Keratinocyte (primary cell): ENCODE results near the gene TRAPPC11. TPM values are rescaled to one million over a fixed set of nuclear protein-coding genes. Genes with fewer than 3 reads are reported as not detected.

ENCODE experiments used
- DNase-seq: peaks from one replicate; pipeline ENCODE4 v3.0.0-alpha.2; 2011; ENCODE audit warnings: low read depth, missing footprints, low spot score
- FAIRE-seq: peaks from 2 replicates; lab custom pipeline; 2011; peaks lifted over from hg19 to GRCh38; lab: Jason Lieb, UNC
- H2AFZ ChIP-seq: 2 replicates; pipeline ENCODE4 v1.6.0; 2012; ENCODE audit warnings: low read length, control low read depth, inconsistent platforms; ENCODE audit not compliant: control insufficient read depth
- H3K27ac ChIP-seq: 2 replicates; pipeline ENCODE4 v1.5.1; 2011; ENCODE audit warnings: low read length; ENCODE audit not compliant: control insufficient read depth, insufficient read depth
- H3K27me3 ChIP-seq: 3 replicates; pipeline ENCODE4 v1.6.0; 2011; ENCODE audit warnings: low read length; ENCODE audit not compliant: control insufficient read depth, insufficient read depth; ENCODE audit errors: extremely low read depth
- H3K36me3 ChIP-seq, 2 experiments: 2 replicates in 1 of 2; 3 replicates in 1 of 2; pipeline ENCODE4 v1.5.1; 2011; ENCODE audit warnings: low read length in 2 of 2, mild to moderate bottlenecking in 1 of 2; ENCODE audit not compliant: control insufficient read depth in 2 of 2, insufficient read depth in 2 of 2; ENCODE audit errors: extremely low read depth in 1 of 2
- H3K4me1 ChIP-seq: 3 replicates; pipeline ENCODE4 v1.5.1; 2011; ENCODE audit warnings: low read length; ENCODE audit not compliant: control insufficient read depth, insufficient read depth; ENCODE audit errors: extremely low read depth
- H3K4me2 ChIP-seq: 3 replicates; pipeline ENCODE4 v1.6.0; 2011; ENCODE audit warnings: low read depth, low read length; ENCODE audit not compliant: control insufficient read depth, insufficient read depth; ENCODE audit errors: extremely low read depth
- H3K4me3 ChIP-seq, 3 experiments: fragments of 200-600 bp in 1 of 3; sonication (generic) in 1 of 3; 2 replicates in 2 of 3; 3 replicates in 1 of 3; pipeline ENCODE4 v1.5.1; 2011 to 2016; ENCODE audit warnings: low read length in 3 of 3, mild to moderate bottlenecking in 3 of 3, control low read depth in 2 of 3, inconsistent platforms in 1 of 3, low read depth in 1 of 3, mixed read lengths in 1 of 3, mixed run types in 1 of 3, moderate library complexity in 1 of 3; ENCODE audit not compliant: control insufficient read depth in 2 of 3, insufficient read depth in 2 of 3; ENCODE audit errors: extremely low read depth in 1 of 3
- H3K79me2 ChIP-seq: 2 replicates; pipeline ENCODE4 v1.6.0; 2012; ENCODE audit warnings: low read length; ENCODE audit not compliant: control insufficient read depth, insufficient read depth
- H3K9ac ChIP-seq: 3 replicates; pipeline ENCODE4 v1.6.0; 2011; ENCODE audit warnings: low read length; ENCODE audit not compliant: control insufficient read depth, insufficient read depth; ENCODE audit errors: extremely low read depth
- H3K9me1 ChIP-seq: 3 replicates; pipeline ENCODE4 v1.6.0; 2011; ENCODE audit warnings: low read length; ENCODE audit not compliant: control insufficient read depth, insufficient read depth; ENCODE audit errors: extremely low read depth
- H3K9me3 ChIP-seq: 2 replicates; pipeline ENCODE4 v1.5.1; 2012; ENCODE audit warnings: low read depth, low read length; ENCODE audit not compliant: control insufficient read depth
- H4K20me1 ChIP-seq: 3 replicates; pipeline ENCODE4 v1.6.0; 2011; ENCODE audit warnings: low read length; ENCODE audit not compliant: control insufficient read depth, insufficient read depth; ENCODE audit errors: extremely low read depth
- CTCF ChIP-seq, 3 experiments: IDR thresholded peaks in 1 of 3; conservative IDR thresholded peaks in 1 of 3; optimal IDR thresholded peaks in 1 of 3; 2 replicates in 2 of 3; 3 replicates in 1 of 3; pipeline versions ENCODE3 to v1.5.1; 2011; ENCODE audit warnings: low read length in 3 of 3, mild to moderate bottlenecking in 3 of 3, moderate library complexity in 2 of 3, control low read depth in 1 of 3, inconsistent platforms in 1 of 3; ENCODE audit not compliant: insufficient read depth in 2 of 3; ENCODE audit errors: extremely low read depth in 1 of 3
- EZH2 ChIP-seq: IDR thresholded peaks from one replicate; pipeline ENCODE4 v1.6.1; 2012; ENCODE audit warnings: inconsistent platforms, mild to moderate bottlenecking, low read length, moderate library complexity
- dilution Hi-C: fragments of 300-500 bp; cut with MboI; formaldehyde crosslinking; loops from one replicate; pipeline ENCODE4 v1.7.0; 2020; ENCODE audit warnings: low sequenced_read_pairs; ENCODE audit not compliant: extremely low pct_ligation_motif_present
- polyA plus RNA-seq, 5 experiments: library from polyadenylated mRNA; depleted of rRNA in 3 of 5; stranded (reverse) in 3 of 5; stranded (forward) in 1 of 5; unstranded in 1 of 5; fragments of >200 nt; gene quantifications; 1 replicate in 1 of 5; 2 replicates in 3 of 5; 3 replicates in 1 of 5; pipeline versions ENCODE4 v1.2.1 to v1.2.3, GENCODE V29; 2011 to 2012; ENCODE audit warnings: missing spikeins in 2 of 5, low read depth in 1 of 5, low replicate concordance in 1 of 5

The TRAPPC11 gene
- polyA plus RNA-seq, 1 donor (not counting 4 experiments of a cell fraction or from before 2014, with no cell fraction given) = 42.5 TPM

GRCh38 chr4:183658362-183659028, 598 bp upstream of the TRAPPC11 start:
- H4K20me1 ChIP-seq = no peaks in the 10 kb centered on the region
- peaks cover 0 to 6% of the 10 kb centered on the region in 2 experiments for H3K36me3 ChIP-seq
- H3K4me1 ChIP-seq = peaks cover 3% of the 10 kb centered on the region
- no peaks in the 10 kb centered on the region for H3K27me3 ChIP-seq
- H2AFZ ChIP-seq = peak overlapping the region; percentile 66
- FAIRE-seq = no peak
- peak overlapping the region; percentile 92 for H3K9ac ChIP-seq
- no peaks in the 10 kb centered on the region for H3K9me1 ChIP-seq
- dilution Hi-C loops = no loop called here
- TF ChIP-seq EZH2 = no peak
- TF ChIP-seq CTCF (optimal IDR thresholded peaks at IDR 0.05 in 1 of 3, IDR thresholded peaks at IDR 0.05 in 1 of 3, conservative IDR thresholded peaks at IDR 0.05 in 1 of 3; ENCODE audit: extremely low read depth in 1 of 3, insufficient read depth in 2 of 3, low read length in 3 of 3) = no peak
- peak overlapping the region; percentile 83 for H3K4me2 ChIP-seq
- peak overlapping the region; percentile 94 for H3K27ac ChIP-seq
- DNase-seq = no peak
- H3K4me3 ChIP-seq = peak overlapping the region; percentile 68 to 97 (median 75)
- H3K9me3 ChIP-seq = no peaks in the 10 kb centered on the region
- peaks cover 41% of the 10 kb centered on the region for H3K79me2 ChIP-seq

GRCh38 chr4:183659872-183660242, 764 bp downstream of the TRAPPC11 start:
- dilution Hi-C loops = no loop called here
- H3K9me1 ChIP-seq = no peaks in the 10 kb centered on the region
- peak overlapping the region; percentile 93 for H2AFZ ChIP-seq
- peaks cover 3% of the 10 kb centered on the region for H3K4me1 ChIP-seq
- FAIRE-seq (peak; percentile 23), DNase-seq (no peak)
- peak overlapping the region; percentile 68 to 97 (median 75) for H3K4me3 ChIP-seq
- H3K27me3 ChIP-seq = no peaks in the 10 kb centered on the region
- no peaks in the 10 kb centered on the region for H3K36me3 ChIP-seq
- H3K9me3 ChIP-seq = no peaks in the 10 kb centered on the region
- H4K20me1 ChIP-seq = no peaks in the 10 kb centered on the region
- H3K27ac ChIP-seq = peak overlapping the region; percentile 94
- peak overlapping the region; percentile 92 for H3K9ac ChIP-seq
- H3K79me2 ChIP-seq = peaks cover 41% of the 10 kb centered on the region
- H3K4me2 ChIP-seq = peak overlapping the region; percentile 88
- no peak for TF ChIP-seq CTCF (optimal IDR thresholded peaks at IDR 0.05 in 1 of 3, IDR thresholded peaks at IDR 0.05 in 1 of 3, conservative IDR thresholded peaks at IDR 0.05 in 1 of 3; ENCODE audit: extremely low read depth in 1 of 3, insufficient read depth in 2 of 3, low read length in 3 of 3)
- TF ChIP-seq EZH2 = no peak
